Measurements from ENCODE around the gene CBX3.

CBX3 gene

GRCh38 chr7:26178272-26178960 is 23.1 kb upstream of the CBX3 start:
- H3K27ac ChIP-seq (ENCODE audit: low read depth, low read length, poor library complexity, severe bottlenecking), result no peak overlapping the region
- TF ChIP-seq EZH2 (IDR thresholded peaks at IDR 0.05; ENCODE audit: borderline replicate concordance, low read length) (no peak), CTCF (IDR thresholded peaks at IDR 0.05; ENCODE audit: low read length) (no peak)

GRCh38 chr7:26179422-26179821 is 22.1 kb upstream of the CBX3 start:
- Histone ChIP-seq H2AFZ (ENCODE audit: low read length) (no peak overlapping the region), H3K79me2 (ENCODE audit: insufficient read depth, low read length) (peaks cover 4% of the 10 kb centered on the region; the same call in 1 of the 2 replicates), H3K27me3 (ENCODE audit: insufficient read depth, low read length) (no peaks in the 10 kb centered on the region), H3K27ac (ENCODE audit: low read depth, low read length, poor library complexity, severe bottlenecking) (no peak overlapping the region), H3K9me3 (ENCODE audit: low read length) (no peaks in the 10 kb centered on the region), H3K4me1 (ENCODE audit: insufficient read depth, low read length, severe bottlenecking) (no peaks in the 10 kb centered on the region), H3K9ac (ENCODE audit: low read length) (no peak overlapping the region), H3K9me2 (ENCODE audit: low read depth, low read length) (no peaks in the 10 kb centered on the region), H3F3A (ENCODE audit: insufficient read depth, low read length) (peaks cover 19% of the 10 kb centered on the region; the same call in 1 of the 2 replicates), H3K4me2 (ENCODE audit: low read length) (no peak overlapping the region), H3K4me3 (ENCODE audit: low read depth, low read length, poor library complexity, severe bottlenecking) (no peak overlapping the region), H3K36me3 (ENCODE audit: insufficient read depth, low read length) (peaks cover 23% of the 10 kb centered on the region; the same call in 1 of the 2 replicates), H4K20me1 (ENCODE audit: insufficient read depth, low read length) (no peaks in the 10 kb centered on the region)
- TF ChIP-seq CTCF (IDR thresholded peaks at IDR 0.05; ENCODE audit: low read length) (no peak), EZH2 (IDR thresholded peaks at IDR 0.05; ENCODE audit: borderline replicate concordance, low read length) (no peak)

More at GRCh38 chr7:26178272-26178960, 23.1 kb upstream of the CBX3 start:
- H3K9me3 ChIP-seq (ENCODE audit: low read length), result no peaks in the 10 kb centered on the region
- H3K9me2 ChIP-seq (ENCODE audit: low read depth, low read length), result no peaks in the 10 kb centered on the region
- 0 out of 2 replicates have a peak, but pooled peaks cover 9% of the 10 kb centered on the region for H3F3A ChIP-seq (ENCODE audit: insufficient read depth, low read length)
- H3K9ac ChIP-seq (ENCODE audit: low read length), result no peak overlapping the region
- no peaks in the 10 kb centered on the region for H3K4me1 ChIP-seq (ENCODE audit: insufficient read depth, low read length, severe bottlenecking)
- H3K79me2 ChIP-seq (ENCODE audit: insufficient read depth, low read length), result peaks cover 10% of the 10 kb centered on the region; the same call in 1 of the 2 replicates
- no peak overlapping the region for H3K4me2 ChIP-seq (ENCODE audit: low read length)
- no peaks in the 10 kb centered on the region for H4K20me1 ChIP-seq (ENCODE audit: insufficient read depth, low read length)
- H3K4me3 ChIP-seq (ENCODE audit: low read depth, low read length, poor library complexity, severe bottlenecking), result no peak overlapping the region
- no peak overlapping the region for H2AFZ ChIP-seq (ENCODE audit: low read length)
- no peaks in the 10 kb centered on the region for H3K27me3 ChIP-seq (ENCODE audit: insufficient read depth, low read length)
- peaks cover 16% of the 10 kb centered on the region; the same call in 1 of the 2 replicates for H3K36me3 ChIP-seq (ENCODE audit: insufficient read depth, low read length)

- H3K4me3 ChIP-seq (ENCODE audit: low read depth, low read length, poor library complexity, severe bottlenecking), result no peak overlapping the region
- H3K79me2 ChIP-seq (ENCODE audit: insufficient read depth, low read length), result no peaks in the 10 kb centered on the region
- H3K9me2 ChIP-seq (ENCODE audit: low read depth, low read length), result no peaks in the 10 kb centered on the region
- no peaks in the 10 kb centered on the region for H3K27me3 ChIP-seq (ENCODE audit: insufficient read depth, low read length)
- H3K9ac ChIP-seq (ENCODE audit: low read length), result no peak overlapping the region
- H3F3A ChIP-seq (ENCODE audit: insufficient read depth, low read length), result peaks cover 22% of the 10 kb centered on the region
- H3K9me3 ChIP-seq (ENCODE audit: low read length), result no peaks in the 10 kb centered on the region
- no peak overlapping the region for H2AFZ ChIP-seq (ENCODE audit: low read length)
- no peaks in the 10 kb centered on the region for H4K20me1 ChIP-seq (ENCODE audit: insufficient read depth, low read length)
- peak overlapping the region; percentile 3 for H3K27ac ChIP-seq (ENCODE audit: low read depth, low read length, poor library complexity, severe bottlenecking)
- no peaks in the 10 kb centered on the region for H3K4me1 ChIP-seq (ENCODE audit: insufficient read depth, low read length, severe bottlenecking)
- TF ChIP-seq CTCF (IDR thresholded peaks at IDR 0.05; ENCODE audit: low read length) (no peak), EZH2 (IDR thresholded peaks at IDR 0.05; ENCODE audit: borderline replicate concordance, low read length) (no peak)
- H3K36me3 ChIP-seq (ENCODE audit: insufficient read depth, low read length), result peaks cover 25% of the 10 kb centered on the region; the same call in 1 of the 2 replicates
- H3K4me2 ChIP-seq (ENCODE audit: low read length), result no peak overlapping the region
These were observed 21.6 kb upstream of the CBX3 start for GRCh38 chr7:26179826-26180497.
